HG02885 (cell line): Measurements from ENCODE around the gene AAR2.

Experiments used
- ATAC-seq: cut with Tn5 transposase; IDR thresholded peaks from one replicate; pipeline ENCODE4 v1.9.1; 2021; ENCODE audit warnings: mild to moderate bottlenecking; ENCODE audit not compliant: unreplicated experiment, poor library complexity

Gene AAR2

GRCh38 chr20:36274181-36274841 lies 38.0 kb downstream of the AAR2 start:
- no peak for ATAC-seq

GRCh38 chr20:36275011-36275410 lies 38.7 kb downstream of the AAR2 start:
- ATAC-seq: no peak

DNA sequence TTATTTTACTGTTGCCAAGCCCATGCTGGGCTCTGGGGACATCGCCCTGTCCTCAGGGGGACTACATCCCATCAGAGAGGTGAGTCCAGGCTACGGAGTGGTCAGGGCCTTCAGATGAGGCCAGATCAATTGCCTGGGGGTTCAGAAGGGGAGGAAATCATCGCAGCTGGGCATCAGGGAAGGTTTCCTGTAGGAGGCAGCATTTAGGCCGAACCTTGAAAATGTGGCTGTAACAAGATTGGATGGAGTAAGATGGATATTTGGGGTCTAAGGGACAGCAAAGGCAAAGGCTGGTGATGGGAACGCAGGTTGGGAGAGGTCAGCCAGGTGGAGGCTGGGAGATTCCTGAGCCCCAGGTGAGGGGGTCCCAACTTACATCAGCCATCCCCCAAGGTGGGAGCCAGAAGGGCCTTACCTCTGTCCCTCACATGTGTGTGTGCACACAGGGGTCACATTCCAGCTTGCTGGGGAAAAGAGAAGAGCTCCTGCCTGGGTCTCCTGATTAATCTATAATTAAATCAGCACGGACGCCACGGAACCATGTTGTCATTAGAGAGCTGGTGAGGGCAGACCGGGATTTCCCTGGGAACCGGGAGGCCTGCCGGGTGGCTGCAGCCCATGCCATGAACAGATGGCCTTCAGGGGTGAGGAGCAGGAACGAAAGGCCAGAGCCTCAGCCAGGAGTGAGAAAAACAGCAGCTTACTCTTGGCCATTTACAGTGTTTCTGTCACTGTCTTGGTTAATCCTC lies 39.3 kb downstream of the AAR2 start:
- ATAC-seq: no peak

- ATAC-seq: no peak
These were observed 41.3 kb downstream of the AAR2 start for GRCh38 chr20:36277546-36277945.

DNA sequence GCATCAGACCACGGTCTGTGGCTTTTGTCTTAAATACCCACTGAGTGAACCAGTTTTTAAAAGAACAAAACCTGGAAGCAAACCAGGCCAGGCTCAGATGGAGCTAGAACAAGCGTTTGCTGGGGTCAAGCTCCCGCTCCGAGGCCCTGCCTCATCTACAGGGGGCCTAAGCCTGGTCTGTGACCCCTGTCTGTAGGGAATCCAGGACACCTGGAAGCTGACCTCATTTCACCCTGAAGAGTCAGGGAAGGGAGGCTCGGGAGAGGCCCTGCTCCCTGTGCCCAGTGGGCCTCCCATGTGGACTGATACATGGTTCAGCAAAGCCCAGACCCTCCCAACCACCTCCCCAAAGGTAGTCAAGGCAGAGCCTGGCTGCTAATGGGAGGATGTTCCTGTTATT lies 43.1 kb downstream of the AAR2 start:
- no peak for ATAC-seq

GRCh38 chr20:36279776-36280175 lies 43.5 kb downstream of the AAR2 start:
- no peak for ATAC-seq

- no peak for ATAC-seq
These were observed 45.6 kb downstream of the AAR2 start for GRCh38 chr20:36281785-36282380.

DNA sequence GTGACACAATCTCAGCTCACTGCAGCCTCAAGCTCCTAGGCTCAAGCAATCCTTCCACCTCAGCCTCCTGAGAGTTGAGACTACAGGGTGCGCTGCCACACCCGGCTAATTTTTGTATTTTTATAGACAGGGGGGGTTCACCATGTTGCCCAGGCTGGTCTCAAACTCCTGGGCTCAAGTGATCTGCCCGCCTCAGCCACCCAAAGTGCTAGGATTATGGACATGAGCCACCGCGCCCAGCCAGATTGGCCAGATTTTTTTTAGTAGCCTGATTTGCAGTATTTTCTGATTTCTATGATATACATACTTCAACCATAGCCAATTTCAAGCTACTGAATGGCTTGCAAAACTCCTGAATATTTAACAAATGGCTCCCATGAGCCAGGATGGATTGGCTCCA lies 48.5 kb downstream of the AAR2 start:
- ATAC-seq: no peak

GRCh38 chr20:36285746-36286447 lies 49.6 kb downstream of the AAR2 start:
- ATAC-seq: no peak

DNA sequence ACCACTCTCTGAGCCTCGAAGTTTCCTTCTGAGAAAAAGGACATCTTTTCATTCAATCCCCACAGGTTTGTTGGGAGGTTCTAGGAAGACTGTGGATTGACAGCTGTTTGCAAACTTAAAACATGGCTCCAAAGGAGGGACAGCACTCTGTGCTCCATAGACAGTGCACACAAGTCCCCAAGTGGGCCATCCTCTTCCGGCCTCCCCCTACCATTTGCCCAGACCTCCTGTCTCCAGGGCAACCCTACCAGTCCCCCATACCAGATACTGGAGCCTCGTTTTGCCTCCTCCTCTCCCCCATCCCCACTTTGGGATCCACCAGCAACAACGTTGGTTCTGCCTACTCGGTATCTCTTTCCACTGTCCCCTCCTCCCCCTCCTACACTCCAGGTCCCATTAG lies 61.4 kb downstream of the AAR2 start:
- no peak for ATAC-seq

DNA sequence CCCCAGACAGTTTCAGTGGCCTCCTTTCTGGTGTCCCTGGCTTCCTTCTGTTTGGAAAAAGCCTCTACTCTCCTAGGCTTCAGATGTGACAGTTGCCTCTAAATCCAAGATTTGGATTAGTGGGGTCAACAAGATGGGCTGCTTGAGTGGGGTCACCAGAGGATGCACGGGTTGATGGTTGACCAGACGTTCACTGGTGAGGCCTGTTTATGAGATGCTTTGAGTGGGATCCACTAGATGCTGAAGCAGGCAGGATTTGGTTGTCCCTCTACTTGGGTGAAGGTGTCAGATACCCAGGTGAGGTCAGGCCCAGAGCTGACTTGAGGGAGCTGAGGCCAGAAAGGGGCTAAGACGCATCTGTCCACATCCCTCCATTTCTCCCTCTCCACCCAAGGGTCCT lies 61.8 kb downstream of the AAR2 start:
- ATAC-seq: no peak

DNA sequence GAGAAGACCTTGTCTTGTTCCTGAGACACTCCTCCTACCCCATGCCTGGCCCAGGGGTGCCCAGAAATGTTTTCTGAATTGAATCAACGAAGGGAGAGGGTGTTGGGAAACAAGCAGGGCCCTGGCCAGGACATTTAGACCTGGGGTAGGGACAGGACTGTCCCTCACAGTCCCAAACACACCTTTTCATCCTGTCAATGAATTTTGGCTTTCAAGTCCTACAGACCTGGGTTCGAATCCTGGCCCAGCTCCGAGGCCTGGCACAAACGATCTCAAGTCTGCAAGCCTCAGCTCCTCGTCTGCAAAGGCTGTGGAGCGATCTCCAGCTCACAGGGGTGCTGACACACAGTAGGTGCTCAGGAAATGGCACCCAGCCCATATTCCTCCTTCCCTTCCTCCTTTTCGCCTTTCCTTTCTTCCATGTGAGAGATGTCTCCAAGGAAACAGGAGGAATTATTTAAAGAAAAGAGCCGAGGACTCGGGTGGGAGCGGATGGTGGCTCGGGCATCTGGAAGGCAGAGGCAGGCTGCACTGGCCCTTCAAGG lies 62.6 kb downstream of the AAR2 start:
- no peak for ATAC-seq

GRCh38 chr20:36299459-36299858 lies 63.2 kb downstream of the AAR2 start:
- ATAC-seq: no peak

DNA sequence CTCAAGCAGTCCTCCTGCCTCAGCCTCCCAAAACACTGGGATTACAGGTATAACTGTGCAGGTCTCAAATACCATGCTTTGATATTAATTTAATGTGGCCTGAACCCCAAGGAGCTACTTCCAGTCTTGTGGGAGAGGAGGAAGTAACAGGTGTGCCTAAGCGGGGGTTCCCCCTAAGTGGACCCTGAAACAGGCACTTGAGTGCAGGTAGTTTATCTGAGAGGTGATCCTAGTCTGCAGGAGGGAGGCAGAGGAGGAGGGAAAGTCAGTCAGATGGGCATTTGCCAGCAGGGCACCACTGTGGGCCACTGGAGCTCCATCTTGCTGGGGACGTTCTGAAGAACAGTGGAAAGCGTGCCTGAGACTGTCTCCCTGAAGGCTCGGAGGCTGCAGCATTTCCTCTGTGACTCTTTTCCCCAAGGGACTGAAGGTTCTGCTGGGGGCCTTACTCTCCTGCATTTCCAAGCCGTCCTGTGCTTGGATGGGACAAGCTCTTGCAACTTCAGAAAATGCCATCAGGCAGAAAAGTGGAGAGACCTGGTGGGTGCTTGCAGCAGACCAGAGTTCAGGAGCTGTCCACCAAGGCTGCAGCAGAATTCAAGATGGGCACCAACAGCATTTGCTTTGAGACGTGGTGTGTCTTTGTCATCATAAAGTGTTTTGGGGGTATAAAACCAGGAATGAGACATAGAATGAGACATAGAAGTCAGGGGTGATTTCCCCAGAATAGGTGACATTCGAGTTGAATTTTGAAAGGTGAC lies 65.3 kb downstream of the AAR2 start:
- ATAC-seq: no peak

GRCh38 chr20:36303020-36303595 lies 66.8 kb downstream of the AAR2 start:
- ATAC-seq: no peak

GRCh38 chr20:36303831-36304230 lies 67.6 kb downstream of the AAR2 start:
- ATAC-seq: no peak

DNA sequence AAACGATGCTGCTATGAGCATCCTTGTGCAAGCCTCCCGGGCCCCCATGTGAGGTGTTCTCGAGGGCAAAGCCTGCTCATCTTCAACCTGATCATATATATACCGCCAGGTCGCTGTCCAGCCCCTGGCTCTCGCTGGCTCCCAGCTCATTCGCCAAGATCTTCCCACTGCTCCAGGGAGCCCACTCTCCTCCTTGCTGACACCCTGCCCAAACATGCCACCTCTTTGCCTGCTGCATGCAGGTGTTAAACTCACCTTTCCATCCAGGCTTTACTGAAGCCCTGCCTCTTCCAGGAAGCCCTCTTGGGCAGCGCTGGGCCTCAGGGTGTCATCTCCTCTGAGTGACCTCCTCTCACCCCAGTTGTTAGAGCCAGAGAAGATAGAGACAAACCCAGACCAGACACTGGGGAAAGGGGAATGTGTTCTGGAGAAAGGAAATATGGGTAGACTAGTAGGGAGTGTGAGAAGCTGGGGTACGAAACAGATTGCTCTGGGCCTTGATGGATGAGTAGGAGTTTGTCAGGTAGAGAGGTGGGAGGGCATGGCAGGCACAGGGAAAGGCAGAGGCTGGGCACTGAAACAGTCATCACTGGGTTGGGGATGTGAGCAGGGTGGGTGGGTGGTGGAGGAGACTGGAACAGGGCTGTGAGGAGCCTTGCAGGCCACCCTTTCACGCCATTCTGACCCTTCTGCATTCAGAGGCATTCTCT lies 68.7 kb downstream of the AAR2 start:
- ATAC-seq: no peak

- ATAC-seq: no peak
These were observed 69.6 kb downstream of the AAR2 start, which contains the start of gene DLGAP4 for GRCh38 chr20:36305602-36306551. TSS of gene DLGAP4 (plus strand) at chr20:36306339. CDS start at chr20:36431718, 125,379 bp downstream.
